Gastroesophageal sphincter (tissue), 3 donors: ENCODE measurements around the gene PELI1.

Experiments used
- POLR2A ChIP-seq, 2 donors: fragments of 450-650 bp; IDR thresholded peaks; one replicate each; pipeline ENCODE4 v1.6.1; 2017; ENCODE audit warnings: antibody characterized with exemption in 2 of 2, mild to moderate bottlenecking in 2 of 2, moderate library complexity in 1 of 2
- TF ChIP-seq, protein P1 (sequence below), 4 experiments: fragments of 200-600 bp in 2 of 4; fragments of 450-650 bp in 2 of 4; sonication (generic) in 1 of 4; IDR thresholded peaks; one replicate each; pipeline ENCODE4 v1.5.1; 2017 to 2019; ENCODE audit warnings: antibody characterized with exemption in 4 of 4, mild to moderate bottlenecking in 2 of 4, moderate library complexity in 2 of 4

DNA sequence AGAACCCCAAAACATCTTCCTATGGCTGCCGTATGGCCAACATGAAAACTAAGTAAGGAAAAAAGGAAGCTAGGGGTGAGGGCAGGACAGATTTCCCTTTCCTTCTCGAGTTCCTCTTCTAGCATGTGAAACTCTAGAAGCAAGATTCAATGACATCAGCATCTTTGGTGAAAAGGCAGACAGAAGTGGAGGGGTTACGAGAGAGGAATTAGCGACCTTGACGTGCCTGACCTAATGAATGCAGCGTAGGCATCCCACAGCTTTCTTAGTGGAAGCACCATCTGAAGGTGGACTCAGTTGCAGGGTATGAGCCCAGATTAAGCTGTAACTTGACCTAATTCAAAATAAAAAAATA is 47.9 kb upstream of the PELI1 start:
- TF ChIP-seq, protein P1, sequence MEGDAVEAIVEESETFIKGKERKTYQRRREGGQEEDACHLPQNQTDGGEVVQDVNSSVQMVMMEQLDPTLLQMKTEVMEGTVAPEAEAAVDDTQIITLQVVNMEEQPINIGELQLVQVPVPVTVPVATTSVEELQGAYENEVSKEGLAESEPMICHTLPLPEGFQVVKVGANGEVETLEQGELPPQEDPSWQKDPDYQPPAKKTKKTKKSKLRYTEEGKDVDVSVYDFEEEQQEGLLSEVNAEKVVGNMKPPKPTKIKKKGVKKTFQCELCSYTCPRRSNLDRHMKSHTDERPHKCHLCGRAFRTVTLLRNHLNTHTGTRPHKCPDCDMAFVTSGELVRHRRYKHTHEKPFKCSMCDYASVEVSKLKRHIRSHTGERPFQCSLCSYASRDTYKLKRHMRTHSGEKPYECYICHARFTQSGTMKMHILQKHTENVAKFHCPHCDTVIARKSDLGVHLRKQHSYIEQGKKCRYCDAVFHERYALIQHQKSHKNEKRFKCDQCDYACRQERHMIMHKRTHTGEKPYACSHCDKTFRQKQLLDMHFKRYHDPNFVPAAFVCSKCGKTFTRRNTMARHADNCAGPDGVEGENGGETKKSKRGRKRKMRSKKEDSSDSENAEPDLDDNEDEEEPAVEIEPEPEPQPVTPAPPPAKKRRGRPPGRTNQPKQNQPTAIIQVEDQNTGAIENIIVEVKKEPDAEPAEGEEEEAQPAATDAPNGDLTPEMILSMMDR (IDR thresholded peaks at IDR 0.05) = no peak
- TF ChIP-seq POLR2A (IDR thresholded peaks at IDR 0.05) = no peak
